ENCODE data around the gene PIK3CB.
"Not testable (repeated sequence)": the region's sequence is repeated elsewhere in the genome, so short reads cannot be mapped to it uniquely, and the experiment has no call there.

Gene PIK3CB

GRCh38 chr3:138681463-138682220 is 153.1 kb downstream of the PIK3CB start:
- in situ Hi-C loops (cut with MboI; ENCODE audit: low pct_unique_long_range_greater_than_20kb, low sequenced_read_pairs, unreplicated experiment), result no loop called here
- TF ChIP-seq CTCF (IDR thresholded peaks at IDR 0.05; ENCODE audit: extremely low read depth, insufficient read depth, missing control alignments), result no peak
- DNase-seq (ENCODE audit: low spot score), result no peak

GRCh38 chr3:138680974-138681373 is 153.8 kb downstream of the PIK3CB start:
- DNase-seq (ENCODE audit: low spot score); in situ Hi-C loops (cut with MboI; ENCODE audit: low pct_unique_long_range_greater_than_20kb, low sequenced_read_pairs, unreplicated experiment): not testable (repeated sequence)

- DNase-seq (ENCODE audit: low spot score), result no peak
- in situ Hi-C loops (cut with MboI; ENCODE audit: low pct_unique_long_range_greater_than_20kb, low sequenced_read_pairs, unreplicated experiment), result no loop called here
- no peak for TF ChIP-seq CTCF (IDR thresholded peaks at IDR 0.05; ENCODE audit: extremely low read depth, insufficient read depth, missing control alignments)
These were observed 155.8 kb downstream of the PIK3CB start for GRCh38 chr3:138678874-138679392.

- no peak for TF ChIP-seq CTCF (IDR thresholded peaks at IDR 0.05; ENCODE audit: extremely low read depth, insufficient read depth, missing control alignments)
- no peak for DNase-seq (ENCODE audit: low spot score)
- in situ Hi-C loops (cut with MboI; ENCODE audit: low pct_unique_long_range_greater_than_20kb, low sequenced_read_pairs, unreplicated experiment), result no loop called here
These were observed 156.6 kb downstream of the PIK3CB start for GRCh38 chr3:138678086-138678485.

GRCh38 chr3:138675393-138675792 is 159.3 kb downstream of the PIK3CB start:
- TF ChIP-seq CTCF (IDR thresholded peaks at IDR 0.05; ENCODE audit: extremely low read depth, insufficient read depth, missing control alignments), result no peak
- in situ Hi-C loops (cut with MboI; ENCODE audit: low pct_unique_long_range_greater_than_20kb, low sequenced_read_pairs, unreplicated experiment), result no loop called here
- no peak for DNase-seq (ENCODE audit: low spot score)

- in situ Hi-C loops (cut with MboI; ENCODE audit: low pct_unique_long_range_greater_than_20kb, low sequenced_read_pairs, unreplicated experiment), result no loop called here
- DNase-seq (ENCODE audit: low spot score), result no peak
- TF ChIP-seq CTCF (IDR thresholded peaks at IDR 0.05; ENCODE audit: extremely low read depth, insufficient read depth, missing control alignments), result no peak
These were observed 160.8 kb downstream of the PIK3CB start for GRCh38 chr3:138673641-138674530.

GRCh38 chr3:138670407-138670806 is 164.3 kb downstream of the PIK3CB start:
- DNase-seq (ENCODE audit: low spot score), result no peak
- in situ Hi-C loops (cut with MboI; ENCODE audit: low pct_unique_long_range_greater_than_20kb, low sequenced_read_pairs, unreplicated experiment), result no loop called here
- no peak for TF ChIP-seq CTCF (IDR thresholded peaks at IDR 0.05; ENCODE audit: extremely low read depth, insufficient read depth, missing control alignments)
